CD4-positive, alpha-beta T cell treated with Interferon gamma for 1 hour (primary cell): Measurements from ENCODE around the gene EMC8.

ENCODE experiments used
- DNase-seq: peaks from one replicate; pipeline ENCODE4 v3.0.0-alpha.2; 2020

The EMC8 gene

GRCh38 chr16:85781695-85782370, 17.5 kb downstream of the EMC8 start:
- no peak for DNase-seq

- DNase-seq: no peak
Observed at GRCh38 chr16:85781156-85781555, 18.2 kb downstream of the EMC8 start.

GRCh38 chr16:85780281-85780680, 19.1 kb downstream of the EMC8 start:
- DNase-seq: no peak

GRCh38 chr16:85778873-85779272, 20.5 kb downstream of the EMC8 start:
- DNase-seq: no peak

- no peak for DNase-seq
Observed at GRCh38 chr16:85777583-85778310, 21.6 kb downstream of the EMC8 start.

- DNase-seq: no peak
Observed at GRCh38 chr16:85774811-85775210, 24.5 kb downstream of the EMC8 start.

- DNase-seq: no peak
Observed at GRCh38 chr16:85774136-85774535, 25.2 kb downstream of the EMC8 start.

- no peak for DNase-seq
Observed at GRCh38 chr16:85773044-85773443, 26.3 kb downstream of the EMC8 start.

- DNase-seq: no peak
Observed at GRCh38 chr16:85770741-85771140, 28.6 kb downstream of the EMC8 start.

- DNase-seq: no peak
Observed at GRCh38 chr16:85768199-85768598, 31.1 kb downstream of the EMC8 start.

- no peak for DNase-seq
Observed at GRCh38 chr16:85767531-85767930, 31.8 kb downstream of the EMC8 start.

GRCh38 chr16:85765767-85766166, 33.6 kb downstream of the EMC8 start:
- no peak for DNase-seq

GRCh38 chr16:85765211-85765610, 34.1 kb downstream of the EMC8 start:
- DNase-seq: no peak

GRCh38 chr16:85763616-85764015, 35.7 kb downstream of the EMC8 start:
- no peak for DNase-seq

GRCh38 chr16:85762970-85763369, 36.4 kb downstream of the EMC8 start:
- DNase-seq: no peak

- no peak for DNase-seq
Observed at GRCh38 chr16:85761861-85762260, 37.5 kb downstream of the EMC8 start.

GRCh38 chr16:85759631-85760419, 39.5 kb downstream of the EMC8 start:
- DNase-seq: peak; percentile 51

- peak; percentile 61 for DNase-seq
Observed at GRCh38 chr16:85759136-85759535, 40.2 kb downstream of the EMC8 start.

- no peak for DNase-seq
Observed at GRCh38 chr16:85757341-85757822, 42.0 kb downstream of the EMC8 start.

GRCh38 chr16:85755929-85756768, 43.2 kb downstream of the EMC8 start:
- peak; percentile 34 for DNase-seq

GRCh38 chr16:85754413-85754812, 44.9 kb downstream of the EMC8 start:
- peak; percentile 24 for DNase-seq

- no peak for DNase-seq
Observed at GRCh38 chr16:85753976-85754375, 45.4 kb downstream of the EMC8 start.

- DNase-seq: no peak
Observed at GRCh38 chr16:85753559-85753958, 45.8 kb downstream of the EMC8 start.
